GM12891 (cell line): ENCODE measurements around the gene OR2H2.

ENCODE experiments used
- POLR2A ChIP-seq: IDR thresholded peaks from 2 replicates; pipeline ENCODE4 v1.6.1; 2011; ENCODE audit warnings: low read depth, low read length, control low read depth
- POLR2AphosphoS5 ChIP-seq: IDR thresholded peaks from 2 replicates; pipeline ENCODE4 v1.6.1; 2011; ENCODE audit warnings: low read depth, low read length, control low read depth
- POU2F2 ChIP-seq: IDR thresholded peaks from 2 replicates; pipeline ENCODE4 v1.6.1; 2011; ENCODE audit warnings: low read depth, mild to moderate bottlenecking, control low read depth, low read length, moderate library complexity
- TAF1 ChIP-seq: IDR thresholded peaks from 2 replicates; pipeline ENCODE4 v1.6.1; 2011; ENCODE audit warnings: low read depth, low read length, control low read depth

GRCh38 chr6:29561606-29562181 is 23.2 kb upstream of the OR2H2 start:
- TF ChIP-seq POLR2AphosphoS5 (no peak), POLR2A (no peak), POU2F2 (no peak), TAF1 (no peak)
